HepG2 (cell line): ENCODE measurements around the gene GRIP1. TPM values are rescaled to one million over a fixed set of nuclear protein-coding genes. Genes with fewer than 3 reads are reported as not detected.

Source experiments
- ATAC-seq: fragments of 200-7000 bp; cut with Tn5 transposase; 3 replicates; pipeline ENCODE4 v1.9.1; 2020; ENCODE audit warnings: mild to moderate bottlenecking, moderate library complexity
- BruUV-seq: library from RNA; stranded (reverse); fragments of 400-500 nt; replicated peaks from 2 replicates; lab custom pipeline; 2021; lab: Mats Ljungman, UMichigan
- CTCF ChIA-PET: fragments of 300-600 bp; formaldehyde crosslinking; extraction: SDS; loops from one replicate; lab custom pipeline; 2021; ENCODE audit warnings: low total read pairs, inconsistent platforms, low intra/inter-chr PET ratio; lab: Yijun Ruan, JAX
- POLR2A ChIA-PET: fragments of 350-600 bp; sonication (Branson Sonifier 250); formaldehyde crosslinking; loops from one replicate; lab custom pipeline; 2020; ENCODE audit warnings: antibody characterized with exemption, inconsistent platforms; lab: Yijun Ruan, JAX
- DNase-seq: peaks from one replicate; pipeline ENCODE4 v3.0.0-alpha.2; 2015; ENCODE audit warnings: low spot score
- FAIRE-seq: peaks from 3 replicates; lab custom pipeline; 2011; peaks lifted over from hg19 to GRCh38; lab: Jason Lieb, UNC
- H2AFZ ChIP-seq: one replicate; pipeline ENCODE4 v1.6.1; 2011; ENCODE audit warnings: low read length, inconsistent platforms
- H3K27ac ChIP-seq: fragments of 300-600 bp; 3 replicates; pipeline ENCODE4 v1.8.0; 2011; ENCODE audit warnings: mixed run types, mild to moderate bottlenecking, mixed read lengths, low read length, inconsistent platforms; ENCODE audit not compliant: insufficient read depth; ENCODE audit errors: extremely low read length
- H3K27me3 ChIP-seq, 2 experiments: fragments of 200-600 bp in 1 of 2; 2 replicates in 1 of 2; 3 replicates in 1 of 2; pipeline versions ENCODE4 v1.6.0 to v1.8.0; 2011; ENCODE audit warnings: low read length in 2 of 2, mild to moderate bottlenecking in 2 of 2, moderate library complexity in 2 of 2, inconsistent platforms in 1 of 2; ENCODE audit not compliant: insufficient read depth in 2 of 2, control insufficient read depth in 1 of 2
- H3K36me3 ChIP-seq, 2 experiments: fragments of 200-600 bp in 1 of 2; replicated peaks in 1 of 2; 2 replicates in 1 of 2; 3 replicates in 1 of 2; pipeline versions ENCODE4 v1.5.1 to v1.8.0; 2011; ENCODE audit warnings: low read length in 2 of 2, inconsistent platforms in 1 of 2; ENCODE audit not compliant: insufficient read depth in 2 of 2, control insufficient read depth in 1 of 2
- H3K4me1 ChIP-seq: 2 replicates; pipeline ENCODE4 v1.5.1; 2012; ENCODE audit warnings: low read length, inconsistent platforms; ENCODE audit not compliant: insufficient read depth
- H3K4me2 ChIP-seq: 2 replicates; pipeline ENCODE4 v1.6.0; 2011; ENCODE audit warnings: low read depth, low read length, inconsistent platforms
- H3K4me3 ChIP-seq, 3 experiments: fragments of 200-600 bp in 1 of 3; sonication (generic), shearing (Covaris generic) in 1 of 3; replicated peaks in 1 of 3; 2 replicates each; pipeline ENCODE4 v1.5.1; 2011 to 2016; ENCODE audit warnings: low read length in 3 of 3, inconsistent platforms in 2 of 3, low read depth in 2 of 3, mild to moderate bottlenecking in 2 of 3, control low read depth in 1 of 3, mixed read lengths in 1 of 3; ENCODE audit not compliant: insufficient read depth in 1 of 3
- H3K79me2 ChIP-seq: one replicate; pipeline ENCODE4 v1.6.1; 2011; ENCODE audit warnings: low read length, inconsistent platforms; ENCODE audit not compliant: insufficient read depth
- H3K9ac ChIP-seq: 2 replicates; pipeline ENCODE4 v1.6.0; 2011; ENCODE audit warnings: mild to moderate bottlenecking, low read depth, low read length, inconsistent platforms; ENCODE audit not compliant: insufficient read depth
- H3K9me3 ChIP-seq: 2 replicates; pipeline ENCODE4 v1.5.1; 2012; ENCODE audit warnings: mild to moderate bottlenecking, low read length
- H4K20me1 ChIP-seq: 2 replicates; pipeline ENCODE4 v1.6.0; 2011; ENCODE audit warnings: inconsistent platforms, mild to moderate bottlenecking, low read length, moderate library complexity; ENCODE audit not compliant: insufficient read depth
- FOXO1 ChIP-seq: sonication (generic); formaldehyde crosslinking; IDR thresholded peaks from 2 replicates; pipeline ENCODE4 v1.4.0; 2020; ENCODE audit warnings: missing genetic modification reagents
- GABPB1 ChIP-seq: IDR thresholded peaks from 2 replicates; pipeline ENCODE4 v1.6.1; 2016; ENCODE audit warnings: mild to moderate bottlenecking, missing genetic modification reagents, moderate library complexity, missing compliant biosample characterization
- RAD51 ChIP-seq: fragments of 450-650 bp; IDR thresholded peaks from 2 replicates; pipeline ENCODE4 v1.6.1; 2016; ENCODE audit warnings: borderline replicate concordance
- RBFOX2 ChIP-seq: fragments of 200-400 bp; formaldehyde crosslinking; IDR thresholded peaks from 2 replicates; pipeline ENCODE4 v1.6.1; 2017; ENCODE audit warnings: low read depth, mild to moderate bottlenecking, low read length
- SIX1 ChIP-seq: sonication (generic); formaldehyde crosslinking; IDR thresholded peaks from 2 replicates; pipeline ENCODE4 v1.4.0; 2020; ENCODE audit warnings: missing genetic modification reagents, borderline replicate concordance
- ZNF12 ChIP-seq: sonication (generic); formaldehyde crosslinking; IDR thresholded peaks from 2 replicates; pipeline ENCODE4 v1.5.0; 2020; ENCODE audit warnings: missing genetic modification reagents
- ZNF451 ChIP-seq: sonication (generic); formaldehyde crosslinking; IDR thresholded peaks from 2 replicates; pipeline ENCODE4 v1.5.0; 2020; ENCODE audit warnings: mild to moderate bottlenecking, missing genetic modification reagents
- ZNF713 ChIP-seq: sonication (generic); formaldehyde crosslinking; IDR thresholded peaks from 2 replicates; pipeline ENCODE4 v1.4.0; 2020; ENCODE audit warnings: mild to moderate bottlenecking, missing genetic modification reagents
- ZNF766 ChIP-seq: sonication (generic); formaldehyde crosslinking; IDR thresholded peaks from 2 replicates; pipeline ENCODE4 v1.5.0; 2020; ENCODE audit warnings: missing genetic modification reagents, borderline replicate concordance
- ZSCAN20 ChIP-seq: sonication (generic); formaldehyde crosslinking; IDR thresholded peaks from 2 replicates; pipeline ENCODE4 v1.4.0; 2020; ENCODE audit warnings: missing genetic modification reagents, mild to moderate bottlenecking, borderline replicate concordance
- WGBS: methylation state at CpG from one replicate; pipeline ENCODE4 v1.1.6; 2017; ENCODE audit warnings: low lambda C conversion rate; 5-methylcytosine and 5-hydroxymethylcytosine counted together
- in situ Hi-C: cut with HindIII; loops from 2 replicates; pipeline ENCODE4 v1.10.0; 2017; ENCODE audit warnings: low pct_unique_long_range_greater_than_20kb; ENCODE audit not compliant: extremely low pct_ligation_motif_present
- intact Hi-C: fragments of 100-400 bp; cut with micrococcal nuclease; formaldehyde crosslinking; loops from one replicate; pipeline ENCODE4 v1.10.0; 2022; ENCODE audit not compliant: unreplicated experiment
- polyA plus RNA-seq, 8 experiments: library from polyadenylated mRNA; depleted of rRNA in 3 of 8; stranded (reverse) in 7 of 8; unstranded in 1 of 8; fragments of >200 nt; fragmentation: Illumina TruSeq in 4 of 8; extraction: Trizol in 4 of 8; gene quantifications; 2 replicates each; pipeline versions ENCODE4 v1.2.1 to v1.2.3, GENCODE V29; 2011 to 2016; ENCODE audit warnings: low read depth in 4 of 8, missing spikeins in 1 of 8, mixed read lengths in 1 of 8; ENCODE audit not compliant: insufficient read depth in 1 of 8
- total RNA-seq, 5 experiments: library from RNA; depleted of rRNA; stranded (reverse); fragments of >200 nt; fragmentation: Illumina TruSeq; extraction: Trizol; gene quantifications; 2 replicates each; pipeline ENCODE4 v1.2.3, GENCODE V29; 2016; ENCODE audit warnings: low read depth in 1 of 5
- TF ChIP-seq, protein P1 (sequence below): sonication (generic); formaldehyde crosslinking; IDR thresholded peaks from 2 replicates; pipeline ENCODE4 v1.4.0; 2020; ENCODE audit warnings: mild to moderate bottlenecking, missing genetic modification reagents
- TF ChIP-seq, protein P2 (sequence below), 2 experiments: sonication (generic) in 1 of 2; formaldehyde crosslinking in 1 of 2; IDR thresholded peaks; 2 replicates each; pipeline versions ENCODE4 v1.5.1 to v1.6.1; 2011 to 2020; ENCODE audit warnings: borderline replicate concordance in 1 of 2, low read depth in 1 of 2, low read length in 1 of 2, mild to moderate bottlenecking in 1 of 2, missing genetic modification reagents in 1 of 2, moderate library complexity in 1 of 2
- TF ChIP-seq, protein P3 (sequence below): sonication (generic); formaldehyde crosslinking; IDR thresholded peaks from 2 replicates; pipeline ENCODE4 v1.8.1; 2022; ENCODE audit warnings: mild to moderate bottlenecking, missing genetic modification reagents
- TF ChIP-seq, protein P4 (sequence below): sonication (generic); formaldehyde crosslinking; IDR thresholded peaks from 2 replicates; pipeline ENCODE4 v1.8.0; 2022; ENCODE audit warnings: mild to moderate bottlenecking, missing genetic modification reagents; ENCODE audit not compliant: insufficient replicate concordance

The GRIP1 gene
- total and polyA plus RNA-seq, 2 of the 13 experiments (the other 11 are each of a cell fraction or from before 2014, with no cell fraction given), result not detected

DNA sequence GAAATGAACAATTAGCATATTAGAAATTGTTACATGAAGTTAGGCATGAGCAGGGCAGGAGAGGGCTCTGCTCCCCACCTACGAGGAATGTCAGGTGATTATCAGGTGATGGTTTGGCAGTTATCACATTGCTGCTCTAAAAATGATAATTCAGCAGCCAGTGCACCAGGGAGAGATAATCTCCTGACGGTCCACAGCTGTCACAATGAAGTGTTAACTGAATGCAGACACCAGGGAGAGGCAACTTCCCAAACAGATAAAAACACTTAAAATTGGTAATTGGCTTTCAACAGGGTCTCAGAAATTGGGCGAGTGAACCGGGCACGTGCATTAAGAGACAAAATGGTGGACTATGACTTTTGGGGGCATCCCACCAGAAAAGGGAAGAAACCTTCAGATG, 176.0 kb downstream of the GRIP1 start:
- intact Hi-C loops, result no loop called here
- no peaks in the 10 kb centered on the region for H4K20me1 ChIP-seq
- no peaks in the 10 kb centered on the region for H3K4me1 ChIP-seq
- in situ Hi-C loops, result no loop called here
- no peak overlapping the region for H3K9ac ChIP-seq
- H3K27me3 ChIP-seq, result no peaks in the 10 kb centered on the region
- no peak overlapping the region for H3K27ac ChIP-seq
- POLR2A ChIA-PET, result no interaction called here
- TF ChIP-seq ZNF766, result no peak
- TF ChIP-seq, protein P1, sequence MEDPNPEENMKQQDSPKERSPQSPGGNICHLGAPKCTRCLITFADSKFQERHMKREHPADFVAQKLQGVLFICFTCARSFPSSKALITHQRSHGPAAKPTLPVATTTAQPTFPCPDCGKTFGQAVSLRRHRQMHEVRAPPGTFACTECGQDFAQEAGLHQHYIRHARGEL (CRISPR knock-in tag), result no peak
- TF ChIP-seq FOXO1 (CRISPR knock-in tag), result no peak
- TF ChIP-seq ZNF12 (CRISPR knock-in tag), result no peak
- no peak for TF ChIP-seq RBFOX2
- TF ChIP-seq, protein P2, sequence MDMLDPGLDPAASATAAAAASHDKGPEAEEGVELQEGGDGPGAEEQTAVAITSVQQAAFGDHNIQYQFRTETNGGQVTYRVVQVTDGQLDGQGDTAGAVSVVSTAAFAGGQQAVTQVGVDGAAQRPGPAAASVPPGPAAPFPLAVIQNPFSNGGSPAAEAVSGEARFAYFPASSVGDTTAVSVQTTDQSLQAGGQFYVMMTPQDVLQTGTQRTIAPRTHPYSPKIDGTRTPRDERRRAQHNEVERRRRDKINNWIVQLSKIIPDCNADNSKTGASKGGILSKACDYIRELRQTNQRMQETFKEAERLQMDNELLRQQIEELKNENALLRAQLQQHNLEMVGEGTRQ (IDR thresholded peaks at IDR 0.05; ENCODE audit: low read depth, low read length), result no peak
- TF ChIP-seq, protein P2 (CRISPR knock-in tag; IDR thresholded peaks at IDR 0.05; ENCODE audit: borderline replicate concordance), result no peak
- TF ChIP-seq RAD51, result no peak
- no peak for TF ChIP-seq ZNF713 (CRISPR knock-in tag)
- TF ChIP-seq, protein P3, sequence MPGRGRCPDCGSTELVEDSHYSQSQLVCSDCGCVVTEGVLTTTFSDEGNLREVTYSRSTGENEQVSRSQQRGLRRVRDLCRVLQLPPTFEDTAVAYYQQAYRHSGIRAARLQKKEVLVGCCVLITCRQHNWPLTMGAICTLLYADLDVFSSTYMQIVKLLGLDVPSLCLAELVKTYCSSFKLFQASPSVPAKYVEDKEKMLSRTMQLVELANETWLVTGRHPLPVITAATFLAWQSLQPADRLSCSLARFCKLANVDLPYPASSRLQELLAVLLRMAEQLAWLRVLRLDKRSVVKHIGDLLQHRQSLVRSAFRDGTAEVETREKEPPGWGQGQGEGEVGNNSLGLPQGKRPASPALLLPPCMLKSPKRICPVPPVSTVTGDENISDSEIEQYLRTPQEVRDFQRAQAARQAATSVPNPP, result no peak
- TF ChIP-seq ZNF451 (CRISPR knock-in tag), result no peak
- no peak for TF ChIP-seq SIX1 (CRISPR knock-in tag)
- no peak for TF ChIP-seq GABPB1 (CRISPR knock-in tag)
- no peak for TF ChIP-seq ZSCAN20 (CRISPR knock-in tag)
- TF ChIP-seq, protein P4, sequence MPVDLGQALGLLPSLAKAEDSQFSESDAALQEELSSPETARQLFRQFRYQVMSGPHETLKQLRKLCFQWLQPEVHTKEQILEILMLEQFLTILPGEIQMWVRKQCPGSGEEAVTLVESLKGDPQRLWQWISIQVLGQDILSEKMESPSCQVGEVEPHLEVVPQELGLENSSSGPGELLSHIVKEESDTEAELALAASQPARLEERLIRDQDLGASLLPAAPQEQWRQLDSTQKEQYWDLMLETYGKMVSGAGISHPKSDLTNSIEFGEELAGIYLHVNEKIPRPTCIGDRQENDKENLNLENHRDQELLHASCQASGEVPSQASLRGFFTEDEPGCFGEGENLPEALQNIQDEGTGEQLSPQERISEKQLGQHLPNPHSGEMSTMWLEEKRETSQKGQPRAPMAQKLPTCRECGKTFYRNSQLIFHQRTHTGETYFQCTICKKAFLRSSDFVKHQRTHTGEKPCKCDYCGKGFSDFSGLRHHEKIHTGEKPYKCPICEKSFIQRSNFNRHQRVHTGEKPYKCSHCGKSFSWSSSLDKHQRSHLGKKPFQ (CRISPR knock-in tag), result no peak
- H3K9me3 ChIP-seq, result no peaks in the 10 kb centered on the region
- CTCF ChIA-PET, result no interaction called here
- DNase-seq (no peak), FAIRE-seq (no peak), ATAC-seq (no peak)
- no peak overlapping the region for H2AFZ ChIP-seq
- no peaks in the 10 kb centered on the region for H3K36me3 ChIP-seq
- no peaks in the 10 kb centered on the region for H3K79me2 ChIP-seq
- no peak overlapping the region for H3K4me2 ChIP-seq
- no peak overlapping the region for H3K4me3 ChIP-seq
- WGBS, result 6% methylated on average over 5 of the region's 5 CpGs
- BruUV-seq, result no TSS peak
